Stimulated activated CD4-positive, alpha-beta T cell treated with anti-CD3 and anti-CD28 coated beads, Interleukin-1b, Interleukin-23, amount 100 ng/mL, for 48 hours (primary cell): ENCODE data around the gene USP15.
"Not testable (repeated sequence)": the region's sequence is repeated elsewhere in the genome, so short reads cannot be mapped to it uniquely, and the experiment has no call there.

ENCODE experiments used
- DNase-seq: peaks from one replicate; pipeline ENCODE4 v3.0.0-alpha.2; 2020

USP15 gene

DNA sequence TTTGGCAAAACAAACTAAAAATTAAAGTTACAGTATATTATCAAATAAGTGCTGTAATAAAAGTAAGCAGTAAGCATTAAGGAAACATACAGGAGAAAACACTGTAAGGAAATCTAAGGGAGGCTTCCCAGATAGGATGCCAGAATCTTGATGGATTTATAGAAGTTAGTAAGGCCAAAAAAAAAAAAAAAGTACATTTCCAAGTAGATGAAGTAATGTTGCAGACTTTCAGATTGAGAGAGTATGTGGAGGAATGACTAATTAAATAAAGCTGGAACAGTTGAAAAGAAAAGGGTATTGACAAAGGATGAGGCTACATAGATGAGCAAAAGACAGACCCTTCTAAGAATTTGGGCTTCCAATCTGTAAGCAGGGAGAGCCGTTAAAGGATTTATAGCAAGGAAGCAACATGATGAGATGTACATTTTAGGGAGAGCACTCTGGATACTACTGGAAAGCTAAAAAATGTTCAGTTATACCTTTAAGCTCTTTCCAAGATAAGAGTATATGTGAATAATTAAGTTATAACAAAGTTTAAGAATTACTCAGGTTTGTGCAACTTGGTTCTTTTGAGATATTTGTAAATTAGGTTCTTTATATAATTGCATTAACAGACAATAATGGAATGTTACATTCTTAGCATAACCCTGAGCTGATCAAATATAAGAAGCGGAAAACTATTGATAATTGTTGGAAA lies 119.0 kb downstream of the USP15 start:
- no peak for DNase-seq

DNA sequence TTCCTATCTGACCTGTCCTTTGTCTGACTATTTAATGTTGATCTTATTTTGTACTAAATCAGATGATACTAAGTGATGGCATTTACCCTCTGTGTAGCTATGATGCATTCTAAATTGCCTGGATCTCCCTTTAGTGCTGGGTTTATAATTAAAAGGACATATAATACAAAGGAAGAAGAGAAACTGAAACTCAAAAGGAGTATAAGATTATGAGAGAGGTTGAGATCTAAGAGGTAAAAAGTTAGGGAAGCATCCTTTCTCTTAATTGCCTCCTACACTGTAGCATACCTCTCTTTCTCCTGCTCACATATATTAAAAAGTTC lies 119.5 kb downstream of the USP15 start:
- DNase-seq, result no peak

DNA sequence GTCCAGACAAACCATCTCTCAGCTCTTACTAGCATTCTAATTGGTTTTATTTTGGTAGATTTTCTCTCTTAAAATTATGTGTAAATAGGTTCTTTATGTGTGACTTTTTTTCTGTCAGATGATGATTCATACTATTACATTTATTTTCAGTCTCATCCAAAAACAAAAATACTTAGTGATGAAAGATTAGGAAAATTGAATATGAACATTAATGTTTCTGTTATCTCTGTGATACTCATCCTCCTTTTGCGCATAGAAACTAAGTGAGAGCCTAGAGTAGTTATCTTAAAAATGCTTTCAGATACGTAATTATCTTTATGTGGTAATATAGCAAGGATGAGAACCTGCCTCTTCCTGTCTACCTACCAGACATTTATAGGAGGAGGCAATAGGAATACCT lies 122.3 kb downstream of the USP15 start:
- DNase-seq, result no peak

DNA sequence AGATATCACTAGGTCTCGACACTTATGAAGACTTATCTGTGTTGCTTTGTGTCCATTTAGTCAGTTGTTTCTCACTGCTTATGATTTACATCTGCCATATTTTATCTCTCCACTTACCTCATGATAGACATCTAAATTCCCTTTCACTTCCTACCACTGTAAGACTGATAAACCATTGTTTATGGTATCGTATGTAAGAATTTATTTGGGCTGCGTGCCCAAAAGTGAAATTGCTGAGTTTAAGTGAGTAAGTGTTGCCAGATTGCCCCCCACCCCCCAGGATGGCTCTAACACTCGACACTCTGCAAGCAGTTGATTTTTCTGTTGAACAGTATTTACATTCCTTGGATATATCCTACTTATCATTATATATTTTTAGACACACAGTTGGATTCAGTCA lies 136.5 kb downstream of the USP15 start:
- DNase-seq, result no peak

DNA sequence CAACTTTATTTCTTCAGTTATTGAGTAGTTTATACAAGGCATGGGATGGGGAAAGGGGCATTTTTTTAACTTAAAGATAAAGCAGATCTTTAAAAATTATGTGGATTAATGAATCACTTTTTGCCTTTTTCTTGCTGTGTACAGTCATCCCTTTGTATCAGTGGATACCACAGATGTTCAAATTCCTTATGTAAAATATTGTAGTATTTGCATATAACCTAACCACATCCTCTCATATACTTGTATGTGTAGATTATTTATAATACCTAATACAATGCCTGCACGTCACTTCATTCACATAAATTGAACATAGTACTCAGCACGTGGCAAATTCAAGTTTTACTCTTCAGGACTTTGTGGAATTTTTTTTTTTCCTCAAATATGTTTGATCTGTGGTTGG lies 139.9 kb downstream of the USP15 start:
- no peak for DNase-seq

DNA sequence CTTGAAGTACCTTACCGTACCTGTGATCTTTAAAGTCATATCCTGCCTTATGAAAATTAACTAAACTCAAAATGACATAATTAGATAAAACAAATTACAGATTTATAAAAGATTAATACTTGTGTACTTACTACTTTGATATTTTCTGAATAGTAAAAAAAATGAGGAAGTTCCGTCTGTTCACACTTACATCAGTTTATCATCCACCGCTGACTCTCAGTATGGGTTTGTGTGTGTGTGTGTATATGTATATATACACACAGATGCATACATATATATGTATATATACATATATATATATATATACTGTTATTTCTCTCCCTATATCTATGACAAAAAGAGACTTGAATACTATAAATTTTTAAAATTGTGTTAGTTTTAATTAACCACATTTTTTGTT lies 141.4 kb downstream of the USP15 start:
- no peak for DNase-seq

DNA sequence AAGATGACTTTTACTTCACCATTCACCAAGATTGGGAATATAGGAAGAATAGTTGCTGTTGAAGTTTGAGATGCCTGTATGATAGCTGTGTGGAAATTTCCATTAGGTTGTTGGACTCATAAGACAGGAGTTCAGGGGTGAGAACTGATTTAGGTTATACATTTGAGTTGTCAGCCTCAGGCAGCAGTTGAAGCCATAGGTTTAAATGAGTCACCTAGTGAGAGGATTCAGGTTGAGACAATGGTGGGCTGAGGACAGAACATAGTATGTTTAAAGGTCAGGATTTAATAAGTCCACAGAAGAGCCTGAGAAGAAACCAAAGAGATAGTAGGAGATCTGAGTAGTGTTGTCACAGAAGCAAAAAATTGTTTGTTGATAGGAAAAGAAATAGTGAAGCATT lies 142.8 kb downstream of the USP15 start:
- DNase-seq, result no peak

DNA sequence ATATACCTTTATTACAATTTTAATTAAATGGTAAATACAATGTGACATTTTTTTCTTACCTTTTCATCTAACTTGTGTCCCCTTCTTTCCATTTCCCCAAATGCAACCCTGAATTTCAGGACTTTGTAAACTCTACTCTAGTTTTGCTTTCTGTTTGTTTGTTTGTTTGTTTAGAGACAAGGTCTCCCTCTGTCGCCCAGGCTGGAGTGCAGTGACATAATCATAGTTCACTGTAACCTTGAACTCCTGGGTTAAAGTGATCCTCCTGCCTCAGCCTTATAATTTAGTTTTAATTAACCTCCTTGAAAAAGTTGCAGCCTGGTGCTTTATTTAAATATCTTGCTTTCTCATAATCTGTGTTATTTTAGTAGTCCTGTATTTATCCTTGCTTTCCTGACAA lies 147.4 kb downstream of the USP15 start:
- DNase-seq, result no peak

DNA sequence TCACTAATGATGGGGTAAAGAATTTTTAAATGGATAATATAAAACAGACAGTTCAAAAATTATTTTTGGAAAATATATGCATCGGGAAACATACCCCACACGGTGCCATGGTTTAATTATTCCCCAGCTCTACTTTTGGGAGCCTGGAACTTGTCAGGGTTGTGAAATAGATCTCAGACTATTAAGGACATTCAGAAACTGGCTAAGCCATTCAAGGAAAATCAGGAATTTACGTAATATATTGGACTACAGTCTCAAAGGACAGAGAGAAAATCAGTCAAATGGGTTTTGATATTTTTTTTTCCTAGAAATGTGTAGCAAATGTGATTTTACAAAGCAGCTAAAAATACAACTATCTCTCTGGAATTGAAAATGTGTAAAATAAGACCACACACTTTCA lies 148.9 kb downstream of the USP15 start:
- no peak for DNase-seq

DNA sequence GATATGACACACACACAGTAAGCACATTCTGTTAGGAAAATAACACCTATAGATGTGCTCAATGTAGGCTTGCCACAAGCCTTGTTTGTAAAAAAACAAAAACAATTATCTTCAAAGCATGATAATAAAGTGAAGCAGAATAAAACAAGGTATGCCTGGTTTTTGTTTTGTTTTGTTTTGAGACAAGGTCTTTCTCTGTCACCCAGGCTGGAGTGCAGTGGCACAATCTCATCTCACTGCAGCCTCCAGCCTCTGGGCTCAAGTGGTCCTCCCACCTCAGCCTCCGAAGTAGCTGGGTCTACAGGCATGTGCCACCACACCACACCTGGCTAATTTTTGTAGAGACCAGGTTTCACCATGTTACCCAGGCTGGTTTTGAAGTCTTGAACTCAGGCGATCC lies 154.0 kb downstream of the USP15 start:
- DNase-seq, result no peak

DNA sequence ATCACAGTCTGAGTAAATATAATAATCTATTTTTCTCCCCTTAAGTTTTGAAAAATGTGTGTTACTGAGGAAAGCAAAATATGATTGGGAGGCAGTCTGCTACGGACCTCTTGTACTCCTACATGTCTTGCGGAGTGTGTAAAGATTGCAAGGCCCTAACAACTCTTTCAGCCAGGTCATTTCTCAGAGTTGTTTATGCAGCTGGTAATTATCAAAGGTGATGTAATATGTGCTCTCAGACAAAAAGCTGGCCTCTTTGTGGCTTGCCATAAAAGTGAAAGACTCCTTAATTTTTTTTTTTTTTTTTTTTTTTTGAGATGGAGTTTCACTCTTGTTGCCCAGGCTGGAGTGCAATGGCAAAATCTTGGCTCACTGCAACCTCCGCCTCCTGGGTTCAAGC lies 165.9 kb downstream of the USP15 start:
- DNase-seq, result no peak

DNA sequence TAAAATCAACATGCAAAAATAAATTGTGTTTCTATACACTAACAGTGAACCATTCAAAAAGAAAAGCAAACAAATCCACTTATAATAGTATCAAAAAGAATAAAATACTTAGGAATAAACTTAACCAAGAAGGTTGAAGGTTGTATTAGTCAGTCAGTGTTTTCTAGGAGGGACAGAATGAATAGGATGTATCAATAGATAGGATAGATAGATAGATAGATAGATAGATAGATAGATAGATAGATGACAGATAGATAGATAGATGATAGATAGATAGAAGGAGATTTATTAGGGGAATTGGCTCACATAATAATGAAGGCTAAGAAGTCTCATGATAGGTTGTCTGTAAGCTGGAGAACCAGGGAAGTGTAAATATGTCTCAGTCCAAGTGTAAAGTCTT lies 169.3 kb downstream of the USP15 start:
- DNase-seq, result no peak

DNA sequence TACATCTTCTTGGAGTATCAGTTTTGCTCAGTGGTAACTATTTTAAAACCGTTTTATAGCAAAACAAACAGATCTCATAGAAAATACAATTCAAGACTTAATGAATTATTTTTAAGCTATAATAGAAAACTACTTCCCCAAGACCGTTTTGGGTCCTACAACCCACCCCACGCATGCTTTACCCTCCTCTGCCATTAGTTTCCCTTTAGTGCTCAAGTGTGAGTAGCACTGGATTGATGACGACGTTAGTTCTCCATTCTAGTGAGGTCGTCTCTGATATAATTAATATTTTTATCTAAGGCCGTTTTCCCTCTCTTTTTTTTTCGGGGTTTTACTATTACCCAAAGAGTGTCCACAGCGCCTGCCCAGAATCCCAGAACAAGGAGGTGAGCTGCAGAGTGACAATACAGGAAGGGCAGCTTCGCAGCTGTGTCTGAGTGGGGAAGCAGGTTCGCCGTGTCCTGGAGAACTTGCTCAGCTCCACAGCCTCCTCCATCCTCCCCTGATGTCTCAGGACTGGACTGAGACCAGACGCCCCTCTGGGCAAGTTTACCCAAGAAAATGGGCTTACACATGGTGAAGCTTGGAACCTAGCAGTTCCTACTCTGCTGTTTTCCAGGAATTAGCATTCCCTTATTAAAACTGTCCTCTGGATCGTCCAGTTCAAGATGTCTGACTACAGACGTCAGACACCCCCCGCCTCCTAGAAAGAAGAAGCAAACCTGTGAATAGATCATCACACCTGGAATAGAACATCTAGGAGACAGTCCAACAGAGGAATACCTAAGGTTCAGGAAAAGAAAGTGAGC lies 174.5 kb downstream of the USP15 start:
- DNase-seq, result peak; percentile 4

DNA sequence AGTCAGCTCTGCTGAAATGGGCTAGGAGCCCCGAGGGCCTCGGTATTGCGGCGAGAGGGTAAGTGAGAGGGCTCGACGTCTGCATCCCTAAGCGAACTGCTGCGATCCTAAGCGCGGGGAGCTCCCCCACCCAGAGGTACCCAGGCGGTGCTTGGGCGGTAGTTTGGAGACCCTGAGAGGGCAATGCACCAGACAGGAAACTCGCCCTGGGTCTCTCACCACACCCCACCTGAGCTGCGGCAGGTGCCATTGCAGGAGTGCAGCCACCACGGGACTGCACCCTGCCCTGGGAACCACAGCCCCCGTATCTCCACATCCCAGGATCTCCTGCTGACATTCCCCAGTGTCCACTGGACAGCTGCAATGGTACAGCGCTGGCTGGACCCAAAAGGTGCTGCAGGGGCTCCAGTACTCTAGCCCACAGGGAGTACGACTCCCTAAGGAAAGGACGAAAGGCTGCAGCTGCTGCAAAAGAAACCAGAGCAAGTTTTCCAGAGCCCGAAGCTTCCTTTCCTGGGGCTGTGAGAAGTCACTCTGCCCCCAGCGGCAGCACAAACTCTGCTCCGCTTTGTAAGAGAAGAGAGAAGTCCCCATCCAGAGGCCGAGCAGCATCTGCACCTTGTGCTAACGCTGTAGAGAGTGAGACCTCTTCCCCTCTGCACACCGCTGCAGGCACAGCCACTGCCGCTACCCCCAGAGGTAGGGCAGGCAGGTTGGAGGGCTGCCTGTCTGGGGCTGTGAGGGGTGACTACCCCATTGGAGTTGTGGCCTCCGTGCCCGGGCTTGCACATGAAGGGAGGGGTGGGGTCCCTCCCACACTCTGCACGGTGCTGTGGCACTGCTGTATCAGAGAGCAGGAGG lies 175.3 kb downstream of the USP15 start:
- DNase-seq, result peak; percentile 24

DNA sequence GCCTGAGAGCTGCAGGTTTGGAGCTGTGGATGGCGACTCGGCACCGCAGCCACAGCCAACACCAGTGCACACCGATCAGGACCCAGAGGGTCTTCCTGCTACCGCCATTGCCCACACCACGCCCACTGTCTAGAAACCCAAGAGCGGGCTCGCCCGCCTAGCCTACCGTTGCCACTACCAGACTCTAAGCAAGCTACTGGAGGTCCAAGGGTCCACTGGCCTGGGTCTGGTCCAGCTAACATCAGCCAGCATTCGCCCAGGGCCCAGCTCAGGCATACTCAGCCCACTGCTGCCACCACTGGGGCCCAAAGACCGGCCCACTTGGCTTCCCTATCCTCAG lies 175.9 kb downstream of the USP15 start:
- DNase-seq, result no peak

DNA sequence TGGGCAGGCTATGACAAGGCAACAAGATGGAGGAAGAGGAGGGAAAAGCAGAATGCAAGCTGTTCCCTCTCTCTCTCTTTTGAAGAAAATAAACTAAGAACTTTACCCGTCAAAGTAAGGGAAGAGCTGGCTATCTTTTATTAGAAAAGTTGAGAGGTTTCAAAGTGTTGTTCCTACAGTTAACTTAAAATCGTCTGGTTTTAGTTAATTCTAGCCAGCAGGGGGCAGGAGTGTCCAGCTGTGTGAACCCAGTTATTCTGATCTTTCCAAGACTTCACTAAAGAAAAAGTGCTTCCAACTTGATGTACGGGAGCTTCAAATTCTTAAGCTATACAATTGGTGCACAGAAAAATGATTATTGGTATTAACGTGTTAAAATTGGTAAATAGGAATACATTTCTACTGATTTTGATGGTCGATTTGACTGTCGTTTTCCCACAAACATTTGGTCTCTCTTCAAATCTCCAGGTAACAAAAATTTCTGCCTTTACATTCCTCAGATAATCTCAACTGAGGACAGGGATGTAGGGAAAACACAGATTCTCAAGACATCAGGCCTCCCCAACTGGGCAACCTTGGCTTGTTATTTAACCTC lies 178.0 kb downstream of the USP15 start:
- DNase-seq, result peak; percentile 30

DNA sequence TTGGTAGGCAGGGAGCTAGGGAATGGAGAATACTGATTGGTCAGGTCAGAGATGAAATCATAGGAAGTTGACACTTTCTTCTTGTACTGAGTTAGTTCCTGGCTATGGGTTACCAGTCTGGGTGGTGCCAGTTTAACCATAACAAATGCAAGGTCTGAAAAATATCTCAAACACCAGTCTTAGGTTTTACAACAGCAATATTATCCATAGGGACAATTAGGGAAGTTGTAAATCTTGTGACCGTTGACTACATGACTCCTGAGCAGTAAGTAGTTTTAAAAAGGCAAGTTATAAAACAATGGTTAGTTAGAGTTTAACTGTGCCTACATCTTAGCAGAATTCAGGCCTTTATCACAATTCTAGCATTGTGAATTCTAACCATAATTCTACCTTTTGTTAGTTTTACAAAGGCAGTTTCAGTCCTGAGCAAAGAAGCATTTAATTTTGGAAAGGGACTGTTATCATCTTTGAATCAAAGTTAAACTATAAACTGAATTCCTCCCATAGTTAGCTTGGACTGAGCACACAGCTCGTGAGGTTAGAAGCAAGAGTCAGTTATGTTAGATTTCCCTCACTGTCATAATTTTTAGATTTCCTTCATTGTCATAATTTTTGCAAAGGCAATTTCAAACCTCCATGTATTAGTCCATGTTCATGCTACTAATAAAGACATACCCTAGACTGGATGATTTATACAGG lies 186.7 kb downstream of the USP15 start:
- no peak for DNase-seq

DNA sequence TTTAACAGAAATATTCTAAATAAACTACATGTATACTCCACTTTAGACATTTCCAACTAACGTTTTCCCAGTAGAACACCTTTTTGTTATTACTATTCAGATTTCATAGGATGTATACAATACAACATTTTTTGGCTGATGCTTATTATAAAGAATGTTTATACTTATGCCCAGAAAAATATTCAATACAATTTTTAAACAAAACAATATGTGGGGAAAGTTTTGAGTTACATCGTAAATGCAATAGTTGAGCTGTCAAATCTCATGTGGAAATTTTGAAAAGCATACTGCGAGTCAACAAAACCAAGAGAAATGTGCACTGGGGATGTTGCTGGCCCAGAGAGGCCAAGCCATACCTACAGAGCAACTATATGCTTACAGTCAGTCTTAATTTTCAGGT lies 188.2 kb downstream of the USP15 start:
- no peak for DNase-seq

DNA sequence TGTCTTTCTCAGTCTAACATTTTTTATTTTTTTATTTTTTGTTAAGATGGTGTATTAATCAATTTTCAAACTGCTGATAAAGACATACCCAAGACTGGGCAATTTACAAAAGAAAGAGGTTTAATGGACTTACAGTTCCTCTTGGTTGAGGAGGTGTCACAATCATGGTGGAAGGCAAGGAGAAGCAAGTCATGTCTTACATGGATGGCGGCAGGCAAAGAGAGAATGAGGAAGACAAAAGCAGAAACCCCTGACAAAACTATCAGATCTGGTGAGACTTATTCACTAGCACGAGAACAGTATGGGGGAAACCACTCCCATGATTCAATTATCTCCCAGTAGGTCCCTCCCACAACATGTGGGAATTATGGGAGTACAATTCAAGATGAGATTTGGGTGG lies 195.2 kb downstream of the USP15 start:
- not testable (repeated sequence) for DNase-seq

DNA sequence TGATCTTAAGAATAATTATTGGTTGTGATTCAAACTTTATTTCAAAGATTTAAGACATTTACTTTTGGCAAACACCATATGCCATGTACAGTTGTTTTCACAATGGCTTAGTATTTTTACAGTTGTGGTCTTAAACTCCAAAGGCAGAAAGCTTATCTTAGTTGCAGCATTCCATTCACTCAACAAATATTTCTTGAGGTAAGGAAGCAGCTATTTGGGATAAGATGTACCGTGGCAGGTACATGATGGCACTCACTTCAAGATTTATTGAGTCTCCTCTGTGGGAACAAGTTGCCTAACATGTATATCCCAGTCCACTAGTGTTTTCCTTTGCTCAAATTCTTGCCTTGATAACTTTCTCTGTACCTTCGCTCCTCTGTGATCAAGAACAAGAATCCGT lies 198.4 kb downstream of the USP15 start:
- no peak for DNase-seq

DNA sequence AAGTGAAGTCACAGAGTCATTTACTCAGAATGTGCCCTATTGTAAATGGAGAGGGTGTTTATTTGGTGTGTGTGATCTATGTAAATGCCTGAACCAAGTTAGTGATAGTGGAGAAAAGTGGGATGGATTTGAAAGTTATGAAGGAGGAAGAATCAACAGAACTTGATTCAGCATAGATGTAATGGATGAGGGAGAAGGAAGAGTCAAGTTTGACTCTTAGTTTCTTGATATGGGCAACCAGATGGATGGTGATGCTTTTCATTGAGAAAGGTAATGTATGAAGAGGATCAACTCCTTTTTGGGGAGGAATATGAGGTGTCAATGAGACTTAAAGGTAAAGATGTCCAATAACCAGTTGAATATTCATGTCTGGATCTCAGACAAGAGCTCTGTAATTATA lies 199.8 kb downstream of the USP15 start:
- DNase-seq, result no peak

DNA sequence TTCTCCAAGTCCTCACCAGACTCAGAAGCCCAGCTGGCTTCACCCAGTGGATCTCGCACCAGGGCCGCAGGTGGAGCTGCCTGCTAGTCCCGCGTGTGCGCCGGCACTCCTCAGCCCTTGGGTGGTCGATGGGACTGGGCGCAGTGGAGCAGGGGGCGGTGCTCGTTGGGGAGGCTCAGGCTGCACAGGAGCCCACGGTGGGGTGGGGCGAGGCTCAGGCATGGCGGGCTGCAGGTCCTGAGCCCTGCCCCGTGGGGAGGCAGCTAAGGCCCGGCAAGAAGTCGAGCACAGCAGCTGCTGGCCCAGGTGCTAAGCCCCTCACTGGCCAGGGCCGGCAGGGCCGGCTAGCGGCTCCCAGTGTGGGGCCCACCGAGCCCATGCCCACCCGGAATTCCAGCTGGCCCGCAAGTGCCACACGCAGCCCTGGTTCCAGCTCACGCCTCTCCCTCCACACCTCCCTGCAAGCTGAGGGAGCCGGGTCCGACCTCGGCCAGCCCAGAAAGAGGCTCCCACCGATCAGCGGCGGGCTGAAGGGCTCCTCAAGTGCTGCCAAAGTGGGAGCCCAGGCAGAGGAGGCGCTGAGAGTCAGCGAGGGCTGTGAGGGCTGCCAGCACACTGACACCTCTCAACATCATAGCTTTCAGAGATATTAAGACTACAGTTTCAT lies 201.1 kb downstream of the USP15 start:
- not testable (repeated sequence) for DNase-seq
